PC-9 (cell line): ENCODE results near the gene OR5T2. TPM values are rescaled to one million over a fixed set of nuclear protein-coding genes. Genes with fewer than 3 reads are reported as not detected.

Experiments used
- Bru-seq: library from RNA; stranded (reverse); fragments of 400-500 nt; gene quantifications from one replicate; lab custom pipeline; 2021; lab: Mats Ljungman, UMichigan
- BruChase-seq, 2 experiments: library from RNA; stranded (reverse); fragments of 400-500 nt; gene quantifications; one replicate each; lab custom pipeline; 2021; lab: Mats Ljungman, UMichigan
- BruUV-seq: library from RNA; stranded (reverse); fragments of 400-500 nt; replicated peaks from 2 replicates; lab custom pipeline; 2021; lab: Mats Ljungman, UMichigan
- CTCF ChIA-PET: fragments of 300-600 bp; sonication (Branson Sonifier 250); formaldehyde crosslinking; loops from one replicate; lab custom pipeline; 2022; ENCODE audit warnings: antibody characterized with exemption; lab: Charles Lee
- POLR2A ChIA-PET: fragments of 300-600 bp; sonication (Branson Sonifier 250); formaldehyde crosslinking; loops from one replicate; lab custom pipeline; 2022; ENCODE audit warnings: antibody characterized with exemption; ENCODE audit not compliant: unreplicated experiment; lab: Charles Lee
- DNase-seq, 2 experiments: peaks; one replicate each; pipeline versions ENCODE4 v3.0.0 to v3.0.0-alpha.2; 2015 to 2022; ENCODE audit warnings: mixed read lengths in 1 of 2
- H2AFZ ChIP-seq: fragments of 200-600 bp; sonication (generic); 2 replicates; pipeline ENCODE4 v1.8.1; 2017; ENCODE audit warnings: antibody characterized with exemption
- H3F3A ChIP-seq: fragments of 200-600 bp; sonication (generic); 2 replicates; pipeline ENCODE4 v1.8.1; 2017; ENCODE audit warnings: antibody characterized with exemption, mild to moderate bottlenecking, low read depth; ENCODE audit not compliant: insufficient read depth
- H3K27ac ChIP-seq: fragments of 200-600 bp; sonication (generic); 2 replicates; pipeline ENCODE4 v1.6.1; 2016; ENCODE audit warnings: mixed run types
- H3K27me3 ChIP-seq: fragments of 200-600 bp; sonication (generic); 2 replicates; pipeline ENCODE4 v1.6.1; 2016; ENCODE audit warnings: low read depth, mixed run types; ENCODE audit not compliant: insufficient read depth
- H3K36me3 ChIP-seq: fragments of 200-600 bp; sonication (generic); 2 replicates; pipeline ENCODE4 v1.6.1; 2016; ENCODE audit warnings: low read depth, mixed run types
- H3K4me1 ChIP-seq: fragments of 200-600 bp; sonication (generic); replicated peaks from 2 replicates; pipeline ENCODE4 v1.6.1; 2016; ENCODE audit warnings: mixed run types; ENCODE audit not compliant: insufficient read depth
- H3K4me2 ChIP-seq: fragments of 200-600 bp; sonication (generic); 2 replicates; pipeline ENCODE4 v1.6.1; 2017; ENCODE audit warnings: mixed run types
- H3K4me3 ChIP-seq: fragments of 200-600 bp; sonication (generic); 2 replicates; pipeline ENCODE4 v1.6.1; 2016; ENCODE audit warnings: mixed run types
- H3K79me2 ChIP-seq: fragments of 200-600 bp; sonication (generic); 2 replicates; pipeline ENCODE4 v1.6.1; 2017; ENCODE audit warnings: low read depth, mixed run types
- H3K9me2 ChIP-seq: fragments of 200-600 bp; sonication (generic); 2 replicates; pipeline ENCODE4 v1.8.1; 2017; ENCODE audit warnings: mild to moderate bottlenecking; ENCODE audit not compliant: insufficient read depth
- H3K9me3 ChIP-seq: fragments of 200-600 bp; sonication (generic); 2 replicates; pipeline ENCODE4 v1.8.1; 2016; ENCODE audit warnings: low read depth; ENCODE audit not compliant: insufficient read depth
- H4K20me1 ChIP-seq: fragments of 200-600 bp; sonication (generic); 2 replicates; pipeline ENCODE4 v1.8.1; 2017; ENCODE audit not compliant: insufficient read depth
- CTCF ChIP-seq: fragments of 200-600 bp; sonication (generic); conservative IDR thresholded peaks from 2 replicates; pipeline ENCODE4 v1.6.1; 2017; ENCODE audit warnings: mixed run types, antibody characterized with exemption, mild to moderate bottlenecking, moderate library complexity
- EZH2 ChIP-seq: fragments of 200-600 bp; sonication (generic); IDR thresholded peaks from 2 replicates; pipeline ENCODE4 v1.8.0; 2017; ENCODE audit warnings: antibody characterized with exemption, low read depth
- intact Hi-C: fragments of 100-400 bp; cut with micrococcal nuclease; formaldehyde crosslinking; loops from one replicate; pipeline ENCODE4 v1.10.0; 2022; ENCODE audit not compliant: unreplicated experiment
- long read RNA-seq: library from polyadenylated mRNA; stranded (forward); transcript quantifications from one replicate; pipeline ENCODE4 v2.0.0, GENCODE V29; 2022
- total RNA-seq: library from RNA; stranded (reverse); gene quantifications from 2 replicates; pipeline ENCODE4 v1.2.3, GENCODE V29; 2021

OR5T2 gene
- total RNA-seq (not detected in 2 replicates), Bru-seq, nascent RNA (not detected), BruChase-seq, experiment 1, labeled RNA remaining after a 2-hour chase (not detected), BruChase-seq, experiment 2, labeled RNA remaining after a 6-hour chase (not detected)
- long read RNA-seq, result 0 reads

- no peak within 1 kb of the TSS for H3K27ac ChIP-seq
- TF ChIP-seq EZH2 (no peak), CTCF (no peak)
- no peaks in the 10 kb centered on the region for H3K36me3 ChIP-seq
- no peaks in the 10 kb centered on the region; the same call in 1 of the 2 replicates for H3K9me2 ChIP-seq
- intact Hi-C loops, result no loop called here
- H3K9me3 ChIP-seq, result no peaks in the 10 kb centered on the region
- H3F3A ChIP-seq, result no peaks in the 10 kb centered on the region
- no TSS peak for BruUV-seq
- H3K27me3 ChIP-seq, result no peaks in the 10 kb centered on the region
- DNase-seq, result no peak
- no peak within 1 kb of the TSS for H2AFZ ChIP-seq
- no peaks in the 10 kb centered on the region for H4K20me1 ChIP-seq
- H3K4me3 ChIP-seq, result no peak within 1 kb of the TSS
- no peak within 1 kb of the TSS for H3K4me2 ChIP-seq
- POLR2A ChIA-PET, result no interaction called here
- no peaks in the 10 kb centered on the region for H3K79me2 ChIP-seq
- H3K4me1 ChIP-seq, result no peaks in the 10 kb centered on the region
- CTCF ChIA-PET, result no interaction called here
Measured at GRCh38 chr11:56234155-56234554, at the start of gene OR5T2. OR5T2 (minus strand) TSS chr11:56234255; CDS start chr11:56233062, 1,193 bp downstream.

GRCh38 chr11:56273854-56274253 is 39.8 kb upstream of the OR5T2 start, which contains the start of gene OR5T1:
OR5T1 (plus strand) TSS chr11:56274154; CDS start chr11:56275639, 1,485 bp downstream.
- POLR2A ChIA-PET, result no interaction called here
- H3K4me1 ChIP-seq, result no peaks in the 10 kb centered on the region
- no peak for TF ChIP-seq CTCF
- TF ChIP-seq EZH2, result no peak
- no peaks in the 10 kb centered on the region for H3K36me3 ChIP-seq
- CTCF ChIA-PET, result no interaction called here
- H4K20me1 ChIP-seq, result no peaks in the 10 kb centered on the region
- H3K4me3 ChIP-seq, result no peak within 1 kb of the TSS
- H3K4me2 ChIP-seq, result no peak within 1 kb of the TSS
- no TSS peak for BruUV-seq
- no peak within 1 kb of the TSS for H2AFZ ChIP-seq
- no peaks in the 10 kb centered on the region for H3K9me2 ChIP-seq
- intact Hi-C loops, result no loop called here
- H3K9me3 ChIP-seq, result no peaks in the 10 kb centered on the region
- H3K27ac ChIP-seq, result no peak within 1 kb of the TSS
- H3F3A ChIP-seq, result no peaks in the 10 kb centered on the region
- H3K27me3 ChIP-seq, result no peaks in the 10 kb centered on the region
- DNase-seq, result no peak
- H3K79me2 ChIP-seq, result no peaks in the 10 kb centered on the region

- Histone ChIP-seq H3F3A (no peaks in the 10 kb centered on the region), H3K9me3 (no peaks in the 10 kb centered on the region), H3K79me2 (no peaks in the 10 kb centered on the region), H2AFZ (no peak overlapping the region), H3K4me2 (no peak overlapping the region), H3K4me3 (no peak overlapping the region), H3K9me2 (no peaks in the 10 kb centered on the region), H4K20me1 (no peaks in the 10 kb centered on the region), H3K4me1 (no peaks in the 10 kb centered on the region), H3K27ac (no peak overlapping the region), H3K36me3 (no peaks in the 10 kb centered on the region), H3K27me3 (no peaks in the 10 kb centered on the region)
- TF ChIP-seq EZH2 (no peak), CTCF (no peak)
- intact Hi-C loops, result no loop called here
- POLR2A ChIA-PET, result no interaction called here
- CTCF ChIA-PET, result no interaction called here
- no TSS peak for BruUV-seq
- no peak for DNase-seq
Measured at GRCh38 chr11:56271092-56271491, 37.0 kb upstream of the OR5T2 start.
